Measurements from ENCODE around the gene ARVCF.
"Not testable (repeated sequence)": the region's sequence is repeated elsewhere in the genome, so short reads cannot be mapped to it uniquely, and the experiment has no call there.

Gene ARVCF

GRCh38 chr22:19936513-19936912, 80.1 kb downstream of the ARVCF start:
- no peak for DNase-seq (ENCODE audit: low read depth)

DNA sequence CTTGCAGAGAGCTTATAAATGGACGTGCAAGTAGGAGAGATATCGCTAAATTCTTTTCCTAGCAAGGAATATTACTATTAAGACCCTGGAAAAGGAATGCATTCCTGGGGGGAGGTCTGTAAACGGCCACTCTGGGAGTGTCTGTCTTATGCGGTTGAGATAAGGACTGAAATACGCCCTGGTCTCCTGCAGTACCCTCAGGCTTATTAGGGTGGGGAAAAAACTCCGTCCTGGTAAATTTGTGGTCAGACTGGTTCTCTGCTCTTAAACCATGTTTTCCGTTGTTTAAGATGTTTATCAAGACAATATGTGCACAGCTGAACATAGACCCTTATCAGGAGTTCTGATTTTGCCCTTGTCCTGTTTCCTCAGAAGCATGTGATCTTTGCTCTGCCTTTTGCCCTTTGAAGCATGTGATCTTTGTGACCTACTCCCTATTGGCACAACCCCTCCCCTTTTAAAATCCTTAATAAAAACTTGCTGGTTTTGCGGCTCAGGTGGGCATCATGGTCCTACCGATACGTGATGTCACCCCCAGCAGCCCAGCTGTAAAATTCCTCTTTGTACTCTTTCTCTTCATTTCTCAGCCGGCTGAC, 81.4 kb downstream of the ARVCF start:
- DNase-seq (ENCODE audit: low read depth) = not testable (repeated sequence)

- no peak for DNase-seq (ENCODE audit: low read depth)
Measured at GRCh38 chr22:19933341-19934241, 83.0 kb downstream of the ARVCF start.

DNA sequence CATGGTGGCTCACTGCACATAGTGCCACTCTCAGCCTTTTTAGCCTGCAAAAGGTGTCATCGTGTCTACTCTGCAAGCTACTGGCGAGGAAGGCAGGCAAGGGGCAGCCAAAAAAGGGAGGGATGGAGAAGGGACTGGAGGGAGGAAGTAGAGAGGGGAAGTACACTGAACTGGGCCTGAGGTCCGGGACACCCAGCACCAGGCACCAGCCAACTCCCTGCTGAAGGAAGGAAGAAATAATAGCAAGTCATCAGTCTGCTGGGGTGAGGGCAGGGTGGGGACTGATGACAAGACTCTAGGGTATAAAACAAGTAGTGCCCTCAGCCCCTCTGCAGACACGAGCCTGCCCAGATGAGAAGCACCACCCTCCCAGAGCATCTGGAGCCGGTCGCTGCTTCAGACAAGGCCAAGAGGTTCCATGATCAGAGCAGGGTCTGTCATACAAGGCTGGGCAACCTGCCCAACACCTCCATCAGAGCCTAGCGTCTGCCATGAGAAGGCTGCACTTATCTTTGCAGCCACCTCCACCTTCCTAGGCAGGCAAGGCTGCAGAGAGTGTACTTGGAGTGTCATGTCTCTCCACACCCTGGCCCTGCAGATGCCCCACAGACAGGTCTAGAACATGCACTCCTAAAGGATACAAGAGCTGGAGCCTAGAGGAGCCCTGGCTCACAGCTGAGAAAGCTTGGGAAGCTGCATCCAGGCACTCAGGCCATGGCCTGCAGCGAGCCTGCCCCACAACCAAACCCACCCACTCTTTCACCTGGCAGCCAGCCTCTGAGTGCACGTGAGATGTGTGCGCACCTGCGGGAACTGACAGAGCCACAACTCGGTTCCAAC, 84.0 kb downstream of the ARVCF start:
- no peak for DNase-seq (ENCODE audit: low read depth)

- DNase-seq (ENCODE audit: low read depth) = no peak
Measured at GRCh38 chr22:19931514-19931913, 85.1 kb downstream of the ARVCF start.

GRCh38 chr22:19930551-19931486, 85.8 kb downstream of the ARVCF start:
- DNase-seq (ENCODE audit: low read depth) = no peak

GRCh38 chr22:19929586-19930550, 86.8 kb downstream of the ARVCF start:
- DNase-seq (ENCODE audit: low read depth) = no peak

- DNase-seq (ENCODE audit: low read depth) = no peak
Measured at GRCh38 chr22:19928207-19928606, 88.4 kb downstream of the ARVCF start.

DNA sequence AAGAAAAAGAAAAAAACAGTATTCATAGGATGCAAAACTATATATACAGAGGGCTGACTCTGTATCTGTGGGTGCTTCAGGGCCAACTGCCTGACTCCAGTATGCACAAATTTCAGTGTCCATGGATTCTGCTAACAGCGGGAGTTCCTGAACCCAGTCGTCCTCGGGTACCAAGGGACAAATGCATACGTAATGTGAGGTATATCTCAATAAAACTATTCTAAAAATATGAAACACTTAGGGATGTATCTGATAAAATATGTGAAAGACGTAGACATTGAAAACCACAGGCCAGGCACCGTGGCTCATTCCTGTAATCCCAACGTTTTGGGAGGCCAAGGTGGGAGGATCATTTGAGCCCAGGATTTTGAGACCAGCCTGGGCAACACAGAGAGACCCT, 88.9 kb downstream of the ARVCF start:
- no peak for DNase-seq (ENCODE audit: low read depth)

DNA sequence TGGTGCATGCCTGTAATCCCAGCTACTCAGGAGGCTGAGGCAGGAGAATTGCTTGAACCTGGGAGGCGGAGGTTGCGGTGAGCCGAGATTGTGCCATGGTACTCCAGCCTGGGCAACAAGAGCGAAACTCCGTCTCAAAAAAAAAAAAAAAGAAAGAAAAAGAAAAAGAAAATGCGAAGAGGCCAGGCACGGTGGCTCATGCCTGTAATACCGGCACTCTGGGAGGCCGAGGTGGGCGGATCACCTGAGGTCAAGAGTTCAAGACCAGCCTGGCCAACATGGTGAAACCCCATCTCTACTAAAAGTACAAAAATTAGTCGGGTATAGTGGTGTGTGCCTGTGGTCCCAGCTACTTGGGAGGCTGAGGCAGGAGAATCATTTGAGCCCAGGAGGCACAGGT, 90.6 kb downstream of the ARVCF start:
- DNase-seq (ENCODE audit: low read depth) = not testable (repeated sequence)

DNA sequence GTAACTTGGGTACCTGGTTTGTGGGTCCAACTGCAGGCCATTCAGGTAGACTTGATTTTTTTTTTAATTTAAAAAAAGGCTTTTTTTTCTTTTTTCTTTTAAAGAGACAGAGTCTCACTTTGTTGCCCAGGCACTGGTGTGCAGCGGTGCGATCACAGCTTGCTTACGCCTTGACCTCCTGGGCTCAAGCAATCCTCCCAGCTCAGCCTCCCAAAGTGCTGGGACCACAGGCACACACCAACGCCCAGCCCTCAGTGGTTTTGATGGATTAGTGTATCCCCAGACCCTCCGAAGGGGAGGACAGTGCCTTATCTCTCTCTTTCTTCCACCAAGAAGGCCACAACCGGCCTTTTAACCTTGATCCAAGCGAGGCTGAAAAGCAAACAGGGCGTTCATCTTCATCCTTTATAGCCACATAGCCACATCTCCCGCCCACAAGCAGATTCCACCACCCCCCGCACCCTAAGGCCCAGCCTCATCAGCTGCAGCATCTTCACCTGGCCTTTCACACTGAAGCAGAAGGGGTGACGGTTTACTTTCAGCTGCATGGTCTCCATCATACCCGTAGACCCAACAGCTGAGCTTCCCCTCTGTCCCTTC, 92.6 kb downstream of the ARVCF start:
- DNase-seq (ENCODE audit: low read depth) = no peak

- no peak for DNase-seq (ENCODE audit: low read depth)
Measured at GRCh38 chr22:19921544-19922081, 95.0 kb downstream of the ARVCF start.

Measured in T follicular helper cell (primary cell).